Aorta (tissue), 5 donors: ENCODE results near the gene ARSB. TPM values are rescaled to one million over a fixed set of nuclear protein-coding genes. Genes with fewer than 3 reads are reported as not detected.

Experiments
- ATAC-seq: fragments of 200-7000 bp; cut with Tn5 transposase; one replicate; pipeline ENCODE4 v1.9.1; 2022; ENCODE audit warnings: moderate library complexity; ENCODE audit not compliant: low FRiP score
- DNase-seq, 2 donors: peaks; one replicate each; pipeline ENCODE4 v3.0.0-alpha.2; 2020
- H3K27ac ChIP-seq, 2 donors: one replicate each; pipeline ENCODE4 v1.5.1; 2013; ENCODE audit warnings: low read length in 2 of 2, mild to moderate bottlenecking in 2 of 2, moderate library complexity in 2 of 2, control low read depth in 1 of 2, inconsistent platforms in 1 of 2, low read depth in 1 of 2
- H3K27me3 ChIP-seq, 2 donors: one replicate each; pipeline ENCODE4 v1.6.1; 2013; ENCODE audit warnings: control low read depth in 1 of 2, low read length in 1 of 2, mild to moderate bottlenecking in 1 of 2, moderate library complexity in 1 of 2; ENCODE audit not compliant: insufficient read depth in 2 of 2, control insufficient read depth in 1 of 2
- H3K36me3 ChIP-seq, 2 donors: one replicate each; pipeline ENCODE4 v1.6.1; 2013; ENCODE audit warnings: control low read depth in 1 of 2, low read length in 1 of 2, mild to moderate bottlenecking in 1 of 2; ENCODE audit not compliant: insufficient read depth in 2 of 2, control insufficient read depth in 1 of 2
- H3K4me1 ChIP-seq, 2 donors: one replicate each; pipeline ENCODE4 v1.6.1; 2013; ENCODE audit warnings: low read length in 2 of 2, control low read depth in 1 of 2, mild to moderate bottlenecking in 1 of 2, moderate library complexity in 1 of 2; ENCODE audit not compliant: insufficient read depth in 2 of 2, control insufficient read depth in 1 of 2
- H3K4me3 ChIP-seq, 2 donors: one replicate each; pipeline ENCODE4 v1.5.1; 2013; ENCODE audit warnings: low read length in 2 of 2, control low read depth in 1 of 2, mild to moderate bottlenecking in 1 of 2
- H3K9me3 ChIP-seq: one replicate; pipeline ENCODE4 v1.6.1; 2013; ENCODE audit warnings: mild to moderate bottlenecking, low read length; ENCODE audit not compliant: control insufficient read depth
- WGBS, 2 donors: extraction: QIAGEN DNeasy Blood & Tissue Kit; methylation state at CpG; one replicate each; pipeline ENCODE4 v1.1.7; 2013; 5-methylcytosine and 5-hydroxymethylcytosine counted together
- intact Hi-C, 2 donors: fragments of 100-400 bp; cut with DNase I; formaldehyde crosslinking; loops; one replicate each; pipeline versions ENCODE4 v1.14.2 to v1.15.0; 2022
- polyA plus RNA-seq, 2 donors: library from polyadenylated mRNA; stranded (reverse); fragments of 200-250 nt; gene quantifications; one replicate each; pipeline ENCODE4 v1.2.3, GENCODE V29; 2013
- total RNA-seq, 2 donors: library from RNA; stranded (reverse); fragmentation: NEBNext Ultra II Directional; extraction: Animal tissue kit (Norgen Biotek cat#: 25700); gene quantifications; one replicate each; pipeline ENCODE4 v1.2.1, GENCODE V29; 2021
- donor health status: healthy with polysubstance abuse.
- donor health status: Bipolar disorder and iron deficiency.
- donor health status: DM: no; HTN: no; CAD: no.
- donor health status: DM: no; HTN: no; CAD: no.
- donor health status: DM: yes; HTN: yes; CAD: no.

ARSB gene
- total and polyA plus RNA-seq, 4 donors: 3.5 to 17.2 (median 12.0) TPM

DNA sequence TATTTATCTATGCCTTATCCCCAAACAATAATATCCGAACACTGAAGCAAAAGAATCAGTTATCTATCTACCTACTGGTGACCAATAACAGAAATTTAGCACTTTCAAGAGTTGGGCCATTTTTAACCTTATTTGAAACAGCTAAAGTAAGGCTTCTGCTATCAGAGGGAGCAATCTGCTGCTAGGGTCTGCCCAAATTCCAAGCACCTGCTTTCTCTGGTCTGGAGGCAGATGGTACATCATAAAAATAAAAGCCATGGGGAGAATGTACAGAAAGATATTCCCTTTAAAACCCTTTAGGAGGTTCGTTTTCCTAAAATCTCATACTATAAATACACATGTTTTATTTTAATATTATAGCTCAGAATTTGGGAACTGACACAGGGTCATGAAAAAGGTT is 37.7 kb upstream of the ARSB start:
- no peak for DNase-seq
- H3K36me3 ChIP-seq: no peaks in the 10 kb centered on the region
- H3K27me3 ChIP-seq: no peaks in the 10 kb centered on the region
- ATAC-seq: no peak
- H3K4me3 ChIP-seq: no peak overlapping the region
- H3K27ac ChIP-seq: no peak overlapping the region
- intact Hi-C loops: loop anchor here (5.0 kb wide), 2 partner anchors 440 to 445 kb away; no protein-coding TSS in a partner anchor
- WGBS, 2 donors: 86 to 92% methylated on average over 2 of the region's 2 CpGs
- H3K9me3 ChIP-seq: no peaks in the 10 kb centered on the region
- peaks cover 0 to 2% of the 10 kb centered on the region in 2 donors for H3K4me1 ChIP-seq

DNA sequence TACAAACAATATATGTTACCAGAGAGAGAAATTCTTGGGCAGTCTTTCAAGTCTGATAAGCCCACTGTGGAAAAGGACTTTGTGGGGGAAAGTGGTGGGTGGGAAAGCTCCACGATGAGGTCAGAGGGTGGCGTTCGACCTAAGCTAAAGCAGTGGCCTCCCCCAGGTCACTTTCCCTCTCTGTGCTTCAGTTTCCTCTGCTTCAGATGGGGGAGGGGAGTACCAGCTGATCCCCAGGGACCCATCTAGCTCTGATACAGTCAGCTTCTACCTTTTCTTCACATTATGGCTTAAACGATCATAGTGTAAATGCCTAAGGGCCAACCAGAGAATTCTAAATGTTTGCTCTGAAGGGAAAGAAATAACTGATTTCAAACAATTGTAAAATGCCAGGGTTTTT is 36.6 kb upstream of the ARSB start:
- WGBS, 2 donors: 37 to 38% methylated on average over 4 of the region's 4 CpGs
- H3K27ac ChIP-seq: no peak overlapping the region
- DNase-seq: no peak
- ATAC-seq: no peak
- H3K4me3 ChIP-seq: no peak overlapping the region
- H3K4me1 ChIP-seq: peaks cover 0 to 2% of the 10 kb centered on the region in 2 donors
- no peaks in the 10 kb centered on the region for H3K27me3 ChIP-seq
- intact Hi-C loops: loop anchor here (5.0 kb wide), 2 partner anchors 441 to 446 kb away; no protein-coding TSS in a partner anchor
- H3K36me3 ChIP-seq: no peaks in the 10 kb centered on the region
- H3K9me3 ChIP-seq: no peaks in the 10 kb centered on the region

- H3K4me3 ChIP-seq: peak overlapping the region in 1 of 2 donors; percentile 34
- no peaks in the 10 kb centered on the region for H3K27me3 ChIP-seq
- peaks cover 0 to 2% of the 10 kb centered on the region in 2 donors for H3K4me1 ChIP-seq
- WGBS, 2 donors: 9 to 13% methylated on average over 14 of the region's 14 CpGs
- H3K9me3 ChIP-seq: no peaks in the 10 kb centered on the region
- no peak overlapping the region for H3K27ac ChIP-seq
- peak in 1 of 2 donors; percentile 66 for DNase-seq
- H3K36me3 ChIP-seq: no peaks in the 10 kb centered on the region
- peak; percentile 87 for ATAC-seq
- intact Hi-C loops: loop anchor here (5.0 kb wide), 2 partner anchors 441 to 446 kb away; no protein-coding TSS in a partner anchor
These were observed 35.9 kb upstream of the ARSB start for GRCh38 chr5:79020861-79021561.

DNA sequence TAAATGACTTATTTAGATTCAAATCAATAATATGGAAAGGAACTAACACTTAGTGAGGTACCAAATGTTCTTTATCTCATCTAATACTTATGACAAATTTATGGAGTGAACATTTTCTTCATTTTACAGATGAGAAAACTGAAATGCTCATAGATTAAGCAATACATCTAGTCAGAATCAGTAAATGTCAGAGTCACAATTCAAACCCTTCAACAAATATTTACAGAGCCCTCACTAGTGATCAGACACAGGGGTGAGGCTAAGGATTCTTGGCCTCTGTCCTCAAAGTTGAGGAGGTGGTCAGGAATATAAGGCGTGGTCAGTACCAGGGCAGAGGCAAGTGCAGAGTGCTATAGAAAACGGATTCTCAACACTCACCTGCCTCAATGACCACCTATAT is 29.5 kb upstream of the ARSB start:
- WGBS, 2 donors: 87 to 92% methylated on average over 2 of the region's 2 CpGs
- Histone ChIP-seq H3K36me3 (no peaks in the 10 kb centered on the region), H3K9me3 (peaks cover 2% of the 10 kb centered on the region), H3K4me3 (no peak overlapping the region), H3K27me3 (no peaks in the 10 kb centered on the region), H3K4me1 (no peaks in the 10 kb centered on the region), H3K27ac (no peak overlapping the region)
- DNase-seq (no peak), ATAC-seq (no peak)
- intact Hi-C loops: no loop called here

DNA sequence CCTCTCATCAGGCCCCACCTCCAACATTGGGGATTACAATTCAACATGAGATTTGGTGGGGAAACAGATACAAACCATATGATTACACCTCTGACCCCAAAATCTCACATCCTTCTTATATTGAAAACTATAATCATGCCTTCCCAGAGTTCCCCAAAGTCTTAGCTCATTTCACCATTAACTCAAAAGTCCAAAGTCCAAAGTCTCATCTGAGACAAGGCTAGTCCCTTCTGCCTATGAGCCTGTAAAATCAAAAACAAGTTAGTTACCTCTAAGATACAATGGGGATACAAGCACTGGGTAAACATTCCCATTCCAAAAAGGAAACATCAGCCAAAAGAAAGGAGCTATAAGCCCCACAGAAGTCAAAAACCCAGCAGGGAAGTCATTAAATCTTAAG is 26.8 kb upstream of the ARSB start:
- DNase-seq (no peak), ATAC-seq (no peak)
- H3K36me3 ChIP-seq: no peaks in the 10 kb centered on the region
- H3K4me3 ChIP-seq: no peak overlapping the region
- H3K27ac ChIP-seq: no peak overlapping the region
- no peaks in the 10 kb centered on the region for H3K27me3 ChIP-seq
- peaks cover 2% of the 10 kb centered on the region for H3K9me3 ChIP-seq
- no peaks in the 10 kb centered on the region for H3K4me1 ChIP-seq
- intact Hi-C loops: no loop called here

- Histone ChIP-seq H3K9me3 (peaks cover 2% of the 10 kb centered on the region), H3K27ac (no peak overlapping the region), H3K4me1 (no peaks in the 10 kb centered on the region), H3K4me3 (no peak overlapping the region), H3K36me3 (no peaks in the 10 kb centered on the region), H3K27me3 (no peaks in the 10 kb centered on the region)
- DNase-seq: no peak
- intact Hi-C loops: no loop called here
- ATAC-seq: no peak
- WGBS, 2 donors: 96 to 100% methylated on average over 1 of the region's 1 CpG
These were observed 26.2 kb upstream of the ARSB start for GRCh38 chr5:79011219-79011836.

DNA sequence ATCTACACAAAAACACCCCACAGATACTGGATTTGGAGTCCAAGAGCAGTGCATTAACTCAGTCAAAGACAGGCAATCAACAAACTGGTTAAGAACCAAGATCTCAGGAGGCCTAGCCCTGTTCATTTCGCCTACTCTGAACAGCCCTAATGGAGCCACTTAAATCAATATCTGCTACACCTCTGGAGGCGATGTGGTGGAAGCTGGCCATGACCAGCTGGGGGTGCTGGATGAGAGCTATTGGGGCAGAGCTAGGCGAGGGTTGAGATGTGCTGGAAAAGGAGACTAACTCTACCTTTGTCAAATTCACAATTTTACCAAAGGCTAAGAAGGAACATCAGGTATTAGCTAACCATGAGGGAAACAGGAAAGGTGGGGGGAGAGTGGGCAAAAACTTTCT is 23.3 kb upstream of the ARSB start:
- no peaks in the 10 kb centered on the region for H3K4me1 ChIP-seq
- no peak for DNase-seq
- no peaks in the 10 kb centered on the region for H3K36me3 ChIP-seq
- no peak overlapping the region for H3K4me3 ChIP-seq
- H3K27ac ChIP-seq: no peak overlapping the region
- intact Hi-C loops: no loop called here
- no peak for ATAC-seq
- H3K27me3 ChIP-seq: no peaks in the 10 kb centered on the region
- 95 to 96% methylated on average over 3 of the region's 3 CpGs for WGBS, 2 donors
- peaks cover 2% of the 10 kb centered on the region for H3K9me3 ChIP-seq

DNA sequence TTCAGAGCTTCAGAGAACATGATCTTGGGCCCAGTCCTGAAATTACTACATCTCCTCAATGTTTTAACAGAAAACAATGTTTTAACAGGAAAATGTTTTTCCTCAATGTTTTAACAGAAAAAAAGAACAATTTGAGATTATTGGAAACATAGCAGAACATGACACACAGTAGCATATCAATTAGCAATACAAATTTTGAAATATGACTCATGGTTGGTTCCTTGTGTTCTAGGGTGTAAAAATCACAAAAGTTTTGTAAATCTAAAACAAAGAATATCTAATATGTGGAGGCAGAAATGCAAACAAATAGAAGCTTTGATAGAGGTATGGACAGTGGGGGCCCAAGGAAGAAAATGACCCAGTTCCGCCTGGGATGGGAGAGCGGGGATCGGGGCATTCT is 22.8 kb upstream of the ARSB start:
- H3K27me3 ChIP-seq: no peaks in the 10 kb centered on the region

More for the DNA sequence above, 22.8 kb upstream of the ARSB start:
- no peaks in the 10 kb centered on the region for H3K4me1 ChIP-seq
- no peak overlapping the region for H3K4me3 ChIP-seq
- DNase-seq: no peak
- no peaks in the 10 kb centered on the region for H3K36me3 ChIP-seq
- H3K9me3 ChIP-seq: peaks cover 2% of the 10 kb centered on the region
- intact Hi-C loops: no loop called here
- no peak overlapping the region for H3K27ac ChIP-seq
- ATAC-seq: no peak
- WGBS, 2 donors: 84 to 99% methylated on average over 3 of the region's 3 CpGs
